ENCODE results near the gene ACOX1.
A peak's percentile ranks its signal among the peaks of the same experiment; 100 is the strongest.

The ACOX1 gene

DNA sequence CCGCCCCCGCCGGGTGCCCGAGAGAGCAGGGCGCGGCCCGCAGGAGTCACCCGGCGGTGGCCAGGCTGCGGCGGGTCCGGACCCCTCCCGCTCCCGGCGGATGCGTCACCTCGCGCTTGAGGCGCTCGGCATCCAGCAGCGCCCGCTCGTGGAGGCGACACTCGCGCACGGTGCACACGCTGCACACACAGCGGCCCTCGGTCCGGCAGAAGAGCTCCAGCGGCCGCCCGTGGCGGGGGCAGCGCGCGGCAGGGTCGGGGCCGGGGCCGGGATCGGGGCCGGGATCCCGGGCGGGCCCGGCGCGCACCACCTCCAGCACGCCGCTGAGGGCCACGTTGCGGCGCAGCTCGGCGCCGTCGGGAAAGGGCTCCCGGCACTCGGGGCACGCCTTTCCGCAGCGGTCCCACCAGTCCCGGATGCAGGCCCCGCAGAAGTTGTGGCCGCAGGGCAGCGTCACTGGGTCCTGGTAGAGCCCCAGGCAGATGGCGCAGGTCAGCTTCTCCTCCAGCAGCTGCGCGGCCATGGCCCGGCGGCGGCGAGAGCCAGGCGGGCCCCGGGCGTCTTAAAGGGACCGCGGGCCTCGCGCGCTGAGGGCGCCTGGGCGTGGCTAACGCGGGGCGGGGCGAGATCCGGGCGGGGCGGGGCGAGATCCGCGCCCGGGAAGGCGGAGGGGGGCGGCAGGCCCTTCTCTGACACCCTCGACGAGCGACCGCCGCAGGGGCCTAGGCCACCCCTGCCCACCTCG, 82.4 kb downstream of the ACOX1 start, which contains the start of gene TRIM65 (continued):
- TF ChIP-seq GLI4 (tag by site-specific recombination; IDR thresholded peaks at IDR 0.05) (no peak), ZSCAN30 (tag by site-specific recombination; IDR thresholded peaks at IDR 0.05) (peak; percentile 54; the same call in 1 of the 2 replicates), ZBTB21 (tag by site-specific recombination; IDR thresholded peaks at IDR 0.05) (no peak), ZNF202 (tag by site-specific recombination; IDR thresholded peaks at IDR 0.05; ENCODE audit: borderline replicate concordance) (no peak), ZNF747 (tag by site-specific recombination; IDR thresholded peaks at IDR 0.05) (no peak), ZNF571 (tag by site-specific recombination; IDR thresholded peaks at IDR 0.05) (no peak), ZNF366 (tag by site-specific recombination; conservative IDR thresholded peaks at IDR 0.05) (no peak), ZNF174 (tag by site-specific recombination; IDR thresholded peaks at IDR 0.05) (no peak), ZNF521 (tag by site-specific recombination; IDR thresholded peaks at IDR 0.05) (no peak)
- TF ChIP-seq, protein P1, sequence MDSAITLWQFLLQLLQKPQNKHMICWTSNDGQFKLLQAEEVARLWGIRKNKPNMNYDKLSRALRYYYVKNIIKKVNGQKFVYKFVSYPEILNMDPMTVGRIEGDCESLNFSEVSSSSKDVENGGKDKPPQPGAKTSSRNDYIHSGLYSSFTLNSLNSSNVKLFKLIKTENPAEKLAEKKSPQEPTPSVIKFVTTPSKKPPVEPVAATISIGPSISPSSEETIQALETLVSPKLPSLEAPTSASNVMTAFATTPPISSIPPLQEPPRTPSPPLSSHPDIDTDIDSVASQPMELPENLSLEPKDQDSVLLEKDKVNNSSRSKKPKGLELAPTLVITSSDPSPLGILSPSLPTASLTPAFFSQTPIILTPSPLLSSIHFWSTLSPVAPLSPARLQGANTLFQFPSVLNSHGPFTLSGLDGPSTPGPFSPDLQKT (IDR thresholded peaks at IDR 0.05; ENCODE audit: borderline replicate concordance, low read depth, low read length): no peak
- TF ChIP-seq, protein P2, sequence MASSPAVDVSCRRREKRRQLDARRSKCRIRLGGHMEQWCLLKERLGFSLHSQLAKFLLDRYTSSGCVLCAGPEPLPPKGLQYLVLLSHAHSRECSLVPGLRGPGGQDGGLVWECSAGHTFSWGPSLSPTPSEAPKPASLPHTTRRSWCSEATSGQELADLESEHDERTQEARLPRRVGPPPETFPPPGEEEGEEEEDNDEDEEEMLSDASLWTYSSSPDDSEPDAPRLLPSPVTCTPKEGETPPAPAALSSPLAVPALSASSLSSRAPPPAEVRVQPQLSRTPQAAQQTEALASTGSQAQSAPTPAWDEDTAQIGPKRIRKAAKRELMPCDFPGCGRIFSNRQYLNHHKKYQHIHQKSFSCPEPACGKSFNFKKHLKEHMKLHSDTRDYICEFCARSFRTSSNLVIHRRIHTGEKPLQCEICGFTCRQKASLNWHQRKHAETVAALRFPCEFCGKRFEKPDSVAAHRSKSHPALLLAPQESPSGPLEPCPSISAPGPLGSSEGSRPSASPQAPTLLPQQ (tag by site-specific recombination; IDR thresholded peaks at IDR 0.05): peak; percentile 77
- TF ChIP-seq, protein P3, sequence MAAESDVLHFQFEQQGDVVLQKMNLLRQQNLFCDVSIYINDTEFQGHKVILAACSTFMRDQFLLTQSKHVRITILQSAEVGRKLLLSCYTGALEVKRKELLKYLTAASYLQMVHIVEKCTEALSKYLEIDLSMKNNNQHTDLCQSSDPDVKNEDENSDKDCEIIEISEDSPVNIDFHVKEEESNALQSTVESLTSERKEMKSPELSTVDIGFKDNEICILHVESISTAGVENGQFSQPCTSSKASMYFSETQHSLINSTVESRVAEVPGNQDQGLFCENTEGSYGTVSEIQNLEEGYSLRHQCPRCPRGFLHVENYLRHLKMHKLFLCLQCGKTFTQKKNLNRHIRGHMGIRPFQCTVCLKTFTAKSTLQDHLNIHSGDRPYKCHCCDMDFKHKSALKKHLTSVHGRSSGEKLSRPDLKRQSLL (tag by site-specific recombination; IDR thresholded peaks at IDR 0.05): peak; percentile 19; the same call in 1 of the 2 replicates

DNA sequence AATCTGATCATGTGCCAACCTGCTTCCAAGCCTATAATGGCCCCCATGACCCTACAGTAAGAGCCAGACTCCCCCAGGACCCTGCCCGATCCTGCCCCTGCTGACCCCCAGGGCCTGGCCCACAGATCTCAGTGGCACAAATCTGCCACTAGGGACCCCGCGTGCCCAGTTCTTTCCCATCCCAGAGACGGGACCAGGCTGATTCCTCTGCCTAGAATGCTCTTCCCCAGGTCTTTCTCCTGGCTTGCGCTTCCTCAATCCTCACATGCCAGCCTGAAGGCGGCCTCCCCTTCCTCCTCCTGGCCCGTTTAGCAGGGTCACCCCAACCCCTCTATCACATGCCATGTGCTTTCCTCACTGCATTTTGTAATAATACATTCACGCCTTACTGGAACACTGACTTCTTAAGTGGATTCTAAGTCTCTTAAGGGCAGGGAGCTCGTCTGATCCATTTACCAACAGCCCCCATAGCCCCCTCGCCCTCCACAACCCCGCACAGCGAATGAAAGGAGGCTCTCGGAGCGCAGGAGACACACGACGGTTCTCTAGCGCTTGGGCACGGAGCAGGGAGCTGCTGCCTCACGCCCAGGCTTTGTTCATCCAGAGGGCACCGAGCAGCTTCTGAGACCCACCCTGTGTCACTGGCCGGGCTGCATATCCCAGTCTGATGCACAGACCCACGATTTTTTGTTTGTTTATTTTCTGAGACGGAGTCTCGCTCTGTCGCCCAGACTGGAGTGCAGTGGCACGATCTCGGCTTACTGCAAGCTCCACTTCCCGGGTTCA, 83.4 kb downstream of the ACOX1 start:
- Histone ChIP-seq H3K36me3 (ENCODE audit: control insufficient read depth in 2 of 2, insufficient read depth in 1 of 2, low read length in 2 of 2) (peaks cover 8 to 55% of the 10 kb centered on the region in 2 experiments), H3K4me3 (ENCODE audit: low read depth, low read length) (peak overlapping the region; percentile 28), H3K9me3 (ENCODE audit: control insufficient read depth, insufficient read depth, low read depth, low read length) (no peaks in the 10 kb centered on the region), H3K27ac (ENCODE audit: extremely low read depth, low read depth, low read length) (peak overlapping the region; percentile 98; the same call in 1 of the 2 replicates), H3K4me1 (ENCODE audit: control insufficient read depth, insufficient read depth, low read length) (peaks cover 10% of the 10 kb centered on the region)
- POLR2A ChIA-PET: interaction anchor here (0.6 to 3.2 kb wide), 15 partner anchors 9 to 117 kb away, joined by 3 to 19 read pairs (median 5); partner anchors contain the start of genes MRPL38, TRIM47 and WBP2
- CTCF ChIA-PET: interaction anchor here (0.6 to 4.3 kb wide), 13 partner anchors 9 to 119 kb away, joined by 3 to 28 read pairs (median 4); partner anchors contain the start of genes MRPL38, TRIM47 and WBP2
- no peak for TF ChIP-seq ZNF324 (tag by site-specific recombination; IDR thresholded peaks at IDR 0.05)
- TF ChIP-seq, protein P4, sequence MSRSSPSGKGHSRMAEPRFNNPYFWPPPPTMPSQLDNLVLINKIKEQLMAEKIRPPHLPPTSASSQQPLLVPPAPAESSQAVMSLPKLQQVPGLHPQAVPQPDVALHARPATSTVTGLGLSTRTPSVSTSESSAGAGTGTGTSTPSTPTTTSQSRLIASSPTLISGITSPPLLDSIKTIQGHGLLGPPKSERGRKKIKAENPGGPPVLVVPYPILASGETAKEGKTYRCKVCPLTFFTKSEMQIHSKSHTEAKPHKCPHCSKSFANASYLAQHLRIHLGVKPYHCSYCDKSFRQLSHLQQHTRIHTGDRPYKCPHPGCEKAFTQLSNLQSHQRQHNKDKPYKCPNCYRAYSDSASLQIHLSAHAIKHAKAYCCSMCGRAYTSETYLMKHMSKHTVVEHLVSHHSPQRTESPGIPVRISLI (tag by site-specific recombination; IDR thresholded peaks at IDR 0.05): no peak
- TF ChIP-seq, protein P2 (tag by site-specific recombination; IDR thresholded peaks at IDR 0.05): no peak
- no peak for TF ChIP-seq FEZF1 (tag by site-specific recombination; IDR thresholded peaks at IDR 0.05)
- TF ChIP-seq ZNF311 (tag by site-specific recombination; IDR thresholded peaks at IDR 0.05; ENCODE audit: borderline replicate concordance): no peak
- TF ChIP-seq, protein P5, sequence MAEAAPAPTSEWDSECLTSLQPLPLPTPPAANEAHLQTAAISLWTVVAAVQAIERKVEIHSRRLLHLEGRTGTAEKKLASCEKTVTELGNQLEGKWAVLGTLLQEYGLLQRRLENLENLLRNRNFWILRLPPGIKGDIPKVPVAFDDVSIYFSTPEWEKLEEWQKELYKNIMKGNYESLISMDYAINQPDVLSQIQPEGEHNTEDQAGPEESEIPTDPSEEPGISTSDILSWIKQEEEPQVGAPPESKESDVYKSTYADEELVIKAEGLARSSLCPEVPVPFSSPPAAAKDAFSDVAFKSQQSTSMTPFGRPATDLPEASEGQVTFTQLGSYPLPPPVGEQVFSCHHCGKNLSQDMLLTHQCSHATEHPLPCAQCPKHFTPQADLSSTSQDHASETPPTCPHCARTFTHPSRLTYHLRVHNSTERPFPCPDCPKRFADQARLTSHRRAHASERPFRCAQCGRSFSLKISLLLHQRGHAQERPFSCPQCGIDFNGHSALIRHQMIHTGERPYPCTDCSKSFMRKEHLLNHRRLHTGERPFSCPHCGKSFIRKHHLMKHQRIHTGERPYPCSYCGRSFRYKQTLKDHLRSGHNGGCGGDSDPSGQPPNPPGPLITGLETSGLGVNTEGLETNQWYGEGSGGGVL (tag by site-specific recombination; IDR thresholded peaks at IDR 0.05): no peak
- TF ChIP-seq, protein P6, sequence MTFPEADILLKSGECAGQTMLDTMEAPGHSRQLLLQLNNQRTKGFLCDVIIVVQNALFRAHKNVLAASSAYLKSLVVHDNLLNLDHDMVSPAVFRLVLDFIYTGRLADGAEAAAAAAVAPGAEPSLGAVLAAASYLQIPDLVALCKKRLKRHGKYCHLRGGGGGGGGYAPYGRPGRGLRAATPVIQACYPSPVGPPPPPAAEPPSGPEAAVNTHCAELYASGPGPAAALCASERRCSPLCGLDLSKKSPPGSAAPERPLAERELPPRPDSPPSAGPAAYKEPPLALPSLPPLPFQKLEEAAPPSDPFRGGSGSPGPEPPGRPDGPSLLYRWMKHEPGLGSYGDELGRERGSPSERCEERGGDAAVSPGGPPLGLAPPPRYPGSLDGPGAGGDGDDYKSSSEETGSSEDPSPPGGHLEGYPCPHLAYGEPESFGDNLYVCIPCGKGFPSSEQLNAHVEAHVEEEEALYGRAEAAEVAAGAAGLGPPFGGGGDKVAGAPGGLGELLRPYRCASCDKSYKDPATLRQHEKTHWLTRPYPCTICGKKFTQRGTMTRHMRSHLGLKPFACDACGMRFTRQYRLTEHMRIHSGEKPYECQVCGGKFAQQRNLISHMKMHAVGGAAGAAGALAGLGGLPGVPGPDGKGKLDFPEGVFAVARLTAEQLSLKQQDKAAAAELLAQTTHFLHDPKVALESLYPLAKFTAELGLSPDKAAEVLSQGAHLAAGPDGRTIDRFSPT (tag by site-specific recombination; IDR thresholded peaks at IDR 0.05): peak; percentile 30; the same call in 1 of the 2 replicates
- no peak for TF ChIP-seq ZNF548 (tag by site-specific recombination; IDR thresholded peaks at IDR 0.05)
- TF ChIP-seq ZNF416 (tag by site-specific recombination; IDR thresholded peaks at IDR 0.05): no peak
- no peak for TF ChIP-seq ZNF266 (tag by site-specific recombination; IDR thresholded peaks at IDR 0.05; ENCODE audit: low read depth)
- no peak for TF ChIP-seq ZNF664 (tag by site-specific recombination; IDR thresholded peaks at IDR 0.05)
- no peak for TF ChIP-seq ZNF501 (tag by site-specific recombination; IDR thresholded peaks at IDR 0.05)

Measured in HEK293 (cell line).